Testis (tissue), 3 donors: ENCODE data around the gene TMED6. TPM values are rescaled to one million over a fixed set of nuclear protein-coding genes. Genes with fewer than 3 reads are reported as not detected.

Source experiments
- DNase-seq: peaks from one replicate; pipeline ENCODE4 v3.0.0-alpha.2; 2019
- H3K27ac ChIP-seq, 2 donors: fragments of 200-600 bp; sonication (generic); one replicate each; pipeline ENCODE4 v1.5.1; 2019
- H3K27me3 ChIP-seq: fragments of 200-600 bp; sonication (generic); one replicate; pipeline ENCODE4 v1.5.1; 2019
- H3K36me3 ChIP-seq: fragments of 200-600 bp; sonication (generic); one replicate; pipeline ENCODE4 v1.5.1; 2017; ENCODE audit warnings: low read depth; ENCODE audit errors: missing control alignments
- H3K4me1 ChIP-seq: fragments of 200-600 bp; sonication (generic); one replicate; pipeline ENCODE4 v1.5.1; 2019
- H3K4me3 ChIP-seq, 2 donors: fragments of 200-600 bp; sonication (generic); one replicate each; pipeline ENCODE4 v1.5.1; 2017 to 2019
- H3K9me3 ChIP-seq: fragments of 200-600 bp; sonication (generic); one replicate; pipeline ENCODE4 v1.5.1; 2017
- CTCF ChIP-seq, 3 experiments: fragments of 450-650 bp in 2 of 3; fragments of 200-600 bp in 1 of 3; sonication (generic) in 1 of 3; IDR thresholded peaks; one replicate each; pipeline ENCODE4 v1.5.1; 2016 to 2019; ENCODE audit warnings: antibody characterized with exemption in 3 of 3, mild to moderate bottlenecking in 2 of 3, moderate library complexity in 1 of 3
- POLR2A ChIP-seq: fragments of 450-650 bp; IDR thresholded peaks from one replicate; pipeline ENCODE4 v1.6.1; 2017; ENCODE audit warnings: antibody characterized with exemption, mild to moderate bottlenecking, moderate library complexity
- whole genome bisulfite sequencing, 2 donors: methylation state at CpG; one replicate each; pipeline ENCODE4 v1.1.5; 2018; 5-methylcytosine and 5-hydroxymethylcytosine counted together
- intact Hi-C: fragments of 100-400 bp; cut with DNase I; formaldehyde crosslinking; loops from one replicate; pipeline ENCODE4 v1.15.1; 2023; ENCODE audit warnings: low total_unique reads
- polyA plus RNA-seq: library from polyadenylated mRNA; stranded (reverse); fragments of 350-450 nt; fragmentation: Illumina TruSeq; extraction: RNeasy Lipid Tissue Mini Kit (QIAGEN cat#74804); gene quantifications from one replicate; pipeline ENCODE4 v1.2.3, GENCODE V29; 2014; ENCODE audit warnings: low read depth, low replicate concordance; ENCODE audit not compliant: insufficient read depth
- total RNA-seq, 2 donors: library from RNA; depleted of rRNA; stranded (reverse); fragments of >200 nt; gene quantifications; one replicate each; pipeline ENCODE4 v1.2.3, GENCODE V29; 2016

Gene TMED6
- total and polyA plus RNA-seq, 3 donors from 2014 or later, result 1.4 to 1.6 TPM; not detected in 1

GRCh38 chr16:69324013-69324531 is 27.5 kb downstream of the TMED6 start:
- no peak for TF ChIP-seq POLR2A
- no peak for TF ChIP-seq CTCF (IDR thresholded peaks at IDR 0.05)
- DNase-seq, result peak; percentile 53

GRCh38 chr16:69323415-69323814 is 28.2 kb downstream of the TMED6 start:
- no peaks in the 10 kb centered on the region for H3K4me1 ChIP-seq
- intact Hi-C loops, result no loop called here
- H3K27me3 ChIP-seq, result no peaks in the 10 kb centered on the region
- TF ChIP-seq CTCF (IDR thresholded peaks at IDR 0.05) (no peak), POLR2A (no peak)
- H3K27ac ChIP-seq, result no peak overlapping the region
- H3K4me3 ChIP-seq, result no peak overlapping the region
- H3K9me3 ChIP-seq, result no peaks in the 10 kb centered on the region
- H3K36me3 ChIP-seq, result no peaks in the 10 kb centered on the region
- DNase-seq, result peak; percentile 9
- 74 to 78% methylated on average over 3 to 14 of the region's 14 CpGs for WGBS, 2 donors

More at GRCh38 chr16:69324013-69324531, 27.5 kb downstream of the TMED6 start:
- no peak overlapping the region for H3K4me3 ChIP-seq
- no peaks in the 10 kb centered on the region for H3K27me3 ChIP-seq
- intact Hi-C loops, result no loop called here
- H3K9me3 ChIP-seq, result no peaks in the 10 kb centered on the region
- H3K4me1 ChIP-seq, result peaks cover 2% of the 10 kb centered on the region
- 42 to 69% methylated on average over 4 to 8 of the region's 8 CpGs for WGBS, 2 donors
- no peak overlapping the region for H3K27ac ChIP-seq
- no peaks in the 10 kb centered on the region for H3K36me3 ChIP-seq

GRCh38 chr16:69322343-69322742 is 29.2 kb downstream of the TMED6 start:
- H3K36me3 ChIP-seq, result no peaks in the 10 kb centered on the region
- DNase-seq, result no peak
- no peaks in the 10 kb centered on the region for H3K9me3 ChIP-seq
- WGBS, 2 donors, result 84 to 92% methylated on average over 7 of the region's 7 CpGs
- H3K4me1 ChIP-seq, result no peaks in the 10 kb centered on the region
- H3K27ac ChIP-seq, result no peak overlapping the region
- intact Hi-C loops, result no loop called here
- H3K4me3 ChIP-seq, result no peak overlapping the region
- no peaks in the 10 kb centered on the region for H3K27me3 ChIP-seq
- TF ChIP-seq CTCF (IDR thresholded peaks at IDR 0.05), result no peak
- TF ChIP-seq POLR2A, result no peak

GRCh38 chr16:69321080-69321479 is 30.5 kb downstream of the TMED6 start:
- intact Hi-C loops, result no loop called here
- no peaks in the 10 kb centered on the region for H3K36me3 ChIP-seq
- no peak for TF ChIP-seq CTCF (IDR thresholded peaks at IDR 0.05)
- no peak for TF ChIP-seq POLR2A
- H3K27ac ChIP-seq, result no peak overlapping the region
- no peaks in the 10 kb centered on the region for H3K9me3 ChIP-seq
- no peaks in the 10 kb centered on the region for H3K4me1 ChIP-seq
- no peaks in the 10 kb centered on the region for H3K27me3 ChIP-seq
- DNase-seq, result no peak
- H3K4me3 ChIP-seq, result no peak overlapping the region
- WGBS, 2 donors, result 87 to 90% methylated on average over 19 to 22 of the region's 22 CpGs

GRCh38 chr16:69320740-69321073 is 30.9 kb downstream of the TMED6 start:
- no peak for DNase-seq
- H3K4me3 ChIP-seq, result no peak overlapping the region
- no peaks in the 10 kb centered on the region for H3K4me1 ChIP-seq
- intact Hi-C loops, result no loop called here
- H3K36me3 ChIP-seq, result no peaks in the 10 kb centered on the region
- H3K27ac ChIP-seq, result no peak overlapping the region
- no peaks in the 10 kb centered on the region for H3K9me3 ChIP-seq
- no peak for TF ChIP-seq POLR2A
- no peak for TF ChIP-seq CTCF (IDR thresholded peaks at IDR 0.05)
- H3K27me3 ChIP-seq, result no peaks in the 10 kb centered on the region
- 88 to 90% methylated on average over 13 of the region's 13 CpGs for WGBS, 2 donors
